H1 (cell line): ENCODE measurements around the gene SECTM1.

Source experiments
- HDAC2 ChIP-seq, 2 experiments: fragments of 300-600 bp in 1 of 2; sonication (generic) in 1 of 2; IDR thresholded peaks; 2 replicates each; pipeline ENCODE4 v1.6.1; 2011 to 2012; ENCODE audit warnings: low read depth in 2 of 2, low read length in 2 of 2, mild to moderate bottlenecking in 2 of 2, moderate library complexity in 2 of 2, borderline replicate concordance in 1 of 2, inconsistent platforms in 1 of 2
- JUN ChIP-seq: IDR thresholded peaks from 2 replicates; pipeline ENCODE4 v1.6.1; 2011; ENCODE audit warnings: low read depth, mild to moderate bottlenecking, improper control_type of control experiment, low read length
- POLR2A ChIP-seq, 2 experiments: IDR thresholded peaks; 1 replicate in 1 of 2; 2 replicates in 1 of 2; pipeline ENCODE4 v1.6.1; 2011; ENCODE audit warnings: low read depth in 2 of 2, low read length in 2 of 2, mild to moderate bottlenecking in 2 of 2; ENCODE audit errors: control extremely low read depth in 1 of 2
- POLR2AphosphoS5 ChIP-seq: IDR thresholded peaks from 2 replicates; pipeline ENCODE4 v1.6.1; 2011; ENCODE audit warnings: low read depth, low read length
- TF ChIP-seq, protein P1 (sequence below), 3 experiments: IDR thresholded peaks; 1 replicate in 2 of 3; 2 replicates in 1 of 3; pipeline versions ENCODE4 v1.5.1 to v1.6.1; 2011; ENCODE audit warnings: low read length in 3 of 3, mild to moderate bottlenecking in 3 of 3, inconsistent platforms in 2 of 3, low read depth in 1 of 3, moderate library complexity in 1 of 3; ENCODE audit not compliant: insufficient read depth in 1 of 3; ENCODE audit errors: control extremely low read depth in 1 of 3

DNA sequence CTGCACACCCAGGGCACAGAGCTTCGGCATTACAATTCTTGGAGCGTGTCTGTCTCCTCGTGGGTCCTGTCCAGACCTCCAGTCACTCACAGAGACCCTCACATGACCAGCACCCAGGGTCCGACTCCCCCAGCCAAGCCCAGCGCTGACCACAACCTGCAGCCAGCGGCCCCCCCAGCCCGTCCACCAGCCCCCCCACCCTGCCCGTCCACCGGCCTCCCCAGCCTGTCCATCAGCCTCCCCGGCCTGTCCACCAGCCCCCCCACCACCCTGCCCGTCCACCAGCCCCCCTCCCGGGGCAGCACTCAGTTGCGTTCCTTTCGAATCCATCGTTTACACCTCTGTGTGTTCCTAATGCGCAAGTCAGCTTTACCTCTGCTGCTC lies 5.8 kb downstream of the SECTM1 start:
- TF ChIP-seq POLR2AphosphoS5 (no peak), POLR2A (IDR thresholded peaks at IDR 0.05; ENCODE audit: control extremely low read depth in 1 of 2, low read depth in 2 of 2, low read length in 2 of 2) (no peak), JUN (no peak), HDAC2 (IDR thresholded peaks at IDR 0.05; ENCODE audit: borderline replicate concordance in 1 of 2, low read depth in 2 of 2, low read length in 2 of 2) (no peak)
- TF ChIP-seq, protein P1, sequence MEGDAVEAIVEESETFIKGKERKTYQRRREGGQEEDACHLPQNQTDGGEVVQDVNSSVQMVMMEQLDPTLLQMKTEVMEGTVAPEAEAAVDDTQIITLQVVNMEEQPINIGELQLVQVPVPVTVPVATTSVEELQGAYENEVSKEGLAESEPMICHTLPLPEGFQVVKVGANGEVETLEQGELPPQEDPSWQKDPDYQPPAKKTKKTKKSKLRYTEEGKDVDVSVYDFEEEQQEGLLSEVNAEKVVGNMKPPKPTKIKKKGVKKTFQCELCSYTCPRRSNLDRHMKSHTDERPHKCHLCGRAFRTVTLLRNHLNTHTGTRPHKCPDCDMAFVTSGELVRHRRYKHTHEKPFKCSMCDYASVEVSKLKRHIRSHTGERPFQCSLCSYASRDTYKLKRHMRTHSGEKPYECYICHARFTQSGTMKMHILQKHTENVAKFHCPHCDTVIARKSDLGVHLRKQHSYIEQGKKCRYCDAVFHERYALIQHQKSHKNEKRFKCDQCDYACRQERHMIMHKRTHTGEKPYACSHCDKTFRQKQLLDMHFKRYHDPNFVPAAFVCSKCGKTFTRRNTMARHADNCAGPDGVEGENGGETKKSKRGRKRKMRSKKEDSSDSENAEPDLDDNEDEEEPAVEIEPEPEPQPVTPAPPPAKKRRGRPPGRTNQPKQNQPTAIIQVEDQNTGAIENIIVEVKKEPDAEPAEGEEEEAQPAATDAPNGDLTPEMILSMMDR (IDR thresholded peaks at IDR 0.05; ENCODE audit: control extremely low read depth in 1 of 3, insufficient read depth in 1 of 3, low read depth in 1 of 3, low read length in 3 of 3): no peak
